ENCODE results near the gene MAP3K5.

The MAP3K5 gene

DNA sequence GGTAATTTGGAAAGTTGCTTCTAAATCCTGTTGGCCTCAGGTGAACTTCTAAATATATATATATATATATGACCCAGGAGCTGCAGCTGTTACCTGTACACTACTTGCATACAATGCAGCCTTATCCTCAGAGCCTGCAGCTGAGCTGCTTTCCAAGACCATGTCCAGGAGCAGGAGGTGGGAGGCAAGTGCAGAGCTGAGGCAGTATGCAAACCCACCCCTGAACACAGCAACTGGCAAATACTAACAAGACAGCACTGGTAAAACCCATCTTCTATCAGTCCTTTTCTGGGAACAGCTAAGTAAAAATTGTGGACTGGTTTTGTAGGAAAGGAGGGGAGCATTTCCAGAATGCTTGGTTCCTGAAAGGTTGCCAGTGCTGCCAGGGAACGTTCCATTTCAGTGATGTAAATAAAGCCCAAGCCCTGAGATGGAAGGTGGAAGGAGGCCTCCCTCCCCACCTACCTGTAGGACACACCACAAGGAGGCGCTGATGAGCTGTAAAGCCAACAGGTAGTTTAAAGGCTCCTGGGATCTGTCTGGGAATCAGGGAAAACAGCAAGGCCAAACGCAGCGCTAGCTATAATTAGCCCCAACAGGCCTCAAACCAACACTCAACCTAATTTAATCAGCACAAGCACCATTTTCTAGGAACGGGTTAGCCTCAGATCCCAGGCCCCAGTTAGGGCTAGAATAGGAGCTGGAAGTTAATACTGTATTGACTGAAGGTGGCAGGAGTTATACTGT, 148.3 kb downstream of the MAP3K5 start:
- H3K36me3 ChIP-seq (ENCODE audit: insufficient read depth, low read length) = no peaks in the 10 kb centered on the region

DNA sequence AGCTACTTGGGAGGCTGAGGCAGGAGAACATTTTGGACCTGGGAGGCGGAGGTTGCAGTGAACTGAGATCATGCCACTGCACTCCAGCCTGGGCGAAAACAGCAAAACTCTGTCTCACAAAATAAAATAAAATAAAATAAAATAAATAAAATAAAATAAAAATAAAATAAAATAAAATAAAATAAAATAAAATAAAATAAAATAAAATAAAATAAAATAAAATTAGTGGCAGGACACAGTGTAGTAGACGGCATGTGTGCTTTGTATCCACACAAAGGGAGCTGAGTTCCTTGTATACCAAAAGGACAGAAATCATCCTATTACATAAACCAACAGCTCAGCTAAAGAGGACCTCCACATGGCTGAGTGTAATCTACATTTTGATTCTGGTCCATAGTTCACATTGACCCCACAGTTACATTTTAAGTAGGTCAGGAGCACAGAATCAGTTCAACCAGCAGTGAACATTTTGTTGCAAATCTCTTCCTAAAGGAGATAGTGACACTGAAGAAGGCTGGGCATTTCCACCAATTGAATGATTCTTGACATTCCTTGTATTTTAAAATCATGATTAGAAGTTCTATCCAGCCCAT, 150.3 kb downstream of the MAP3K5 start:
- Histone ChIP-seq H3K9ac (ENCODE audit: low read depth, low read length) (no peak overlapping the region), H3K36me3 (ENCODE audit: insufficient read depth, low read length) (no peaks in the 10 kb centered on the region), H3K4me1 (ENCODE audit: insufficient read depth, low read length) (peaks cover 9% of the 10 kb centered on the region), H3K9me3 (ENCODE audit: control insufficient read depth, insufficient read depth, low read length) (no peaks in the 10 kb centered on the region)

More for the DNA sequence above, 148.3 kb downstream of the MAP3K5 start:
- H3K4me1 ChIP-seq (ENCODE audit: insufficient read depth, low read length) = peaks cover 9% of the 10 kb centered on the region
- H3K9ac ChIP-seq (ENCODE audit: low read depth, low read length) = no peak overlapping the region
- no peaks in the 10 kb centered on the region for H3K9me3 ChIP-seq (ENCODE audit: control insufficient read depth, insufficient read depth, low read length)

DNA sequence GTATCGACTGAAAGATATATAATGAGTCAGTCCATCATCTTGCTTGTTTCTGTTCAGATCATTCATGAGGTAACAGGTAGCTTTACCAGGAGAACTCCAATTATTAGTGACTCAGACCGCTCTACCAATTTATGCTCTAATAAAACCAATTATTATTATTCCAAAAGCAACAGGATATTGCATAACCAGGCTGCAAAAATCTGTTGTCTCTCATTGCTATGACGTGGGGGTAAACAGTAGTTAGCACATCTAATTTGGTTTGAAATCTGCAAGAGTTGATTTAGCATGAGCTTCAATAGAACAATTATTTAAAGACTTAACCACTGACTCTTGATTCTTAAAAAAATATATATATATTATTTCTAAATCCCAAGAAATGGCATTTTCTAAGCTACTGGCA, 151.1 kb downstream of the MAP3K5 start:
- Histone ChIP-seq H3K9ac (ENCODE audit: low read depth, low read length) (no peak overlapping the region), H3K9me3 (ENCODE audit: control insufficient read depth, insufficient read depth, low read length) (no peaks in the 10 kb centered on the region), H3K4me1 (ENCODE audit: insufficient read depth, low read length) (peaks cover 9% of the 10 kb centered on the region), H3K36me3 (ENCODE audit: insufficient read depth, low read length) (no peaks in the 10 kb centered on the region)

DNA sequence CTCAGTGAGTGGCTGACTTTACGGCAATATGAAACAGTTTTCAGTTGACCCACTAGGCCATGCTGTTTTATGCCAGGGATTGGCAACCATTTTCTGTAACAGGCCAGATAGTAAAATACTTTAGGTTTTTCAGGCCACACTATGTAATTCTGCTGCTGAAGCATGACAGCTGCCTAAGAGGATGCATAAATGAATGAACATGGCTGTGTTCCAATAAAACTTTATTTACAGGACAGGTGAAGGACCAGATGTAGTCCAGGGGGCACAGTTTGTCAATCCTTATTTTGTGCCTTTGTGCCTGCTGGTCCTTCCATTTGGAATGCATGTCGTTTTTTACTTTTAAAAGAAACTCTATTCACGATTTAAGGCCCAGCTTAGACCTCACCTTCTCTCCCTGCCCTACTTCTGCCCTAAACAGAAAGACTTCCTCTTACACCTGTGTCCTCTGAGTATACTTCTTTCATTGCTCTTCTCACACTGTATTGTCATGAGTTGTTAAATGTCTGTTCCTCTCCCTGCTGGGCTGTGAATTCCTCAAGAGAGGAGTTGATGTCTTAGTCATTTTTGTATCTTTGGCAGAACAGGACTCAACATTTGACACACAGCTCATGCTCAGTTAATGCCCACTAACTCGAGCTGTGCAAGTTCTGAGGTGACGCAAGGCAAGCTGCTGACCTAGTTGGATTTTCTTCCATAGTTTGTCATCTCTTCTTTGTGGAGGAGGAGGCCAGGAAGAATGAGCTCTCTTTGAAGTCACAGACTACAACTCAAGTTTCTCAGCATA, 152.0 kb downstream of the MAP3K5 start:
- H3K4me1 ChIP-seq (ENCODE audit: insufficient read depth, low read length) = peaks cover 9% of the 10 kb centered on the region
- no peak overlapping the region for H3K9ac ChIP-seq (ENCODE audit: low read depth, low read length)
- H3K36me3 ChIP-seq (ENCODE audit: insufficient read depth, low read length) = no peaks in the 10 kb centered on the region
- H3K9me3 ChIP-seq (ENCODE audit: control insufficient read depth, insufficient read depth, low read length) = no peaks in the 10 kb centered on the region

DNA sequence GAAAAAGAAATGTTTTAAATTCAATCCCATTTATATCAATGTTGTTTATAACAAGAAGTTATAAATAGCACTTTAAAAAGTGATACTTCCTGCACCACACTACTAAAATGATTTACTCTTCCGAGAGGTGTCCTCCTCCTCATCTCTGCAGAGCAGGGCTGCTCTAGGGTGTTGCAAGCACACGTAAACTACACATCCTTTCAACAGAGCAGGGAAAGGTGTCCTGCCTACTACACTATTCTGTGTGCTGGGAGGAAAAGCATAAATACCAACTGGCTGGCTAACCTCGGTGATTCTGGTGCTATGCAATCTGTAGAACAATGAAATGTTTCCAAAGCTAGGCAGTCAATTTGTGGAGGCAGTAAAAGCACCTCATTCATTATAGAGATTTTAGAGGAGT, 152.6 kb downstream of the MAP3K5 start:
- Histone ChIP-seq H3K9ac (ENCODE audit: low read depth, low read length) (no peak overlapping the region), H3K36me3 (ENCODE audit: insufficient read depth, low read length) (no peaks in the 10 kb centered on the region), H3K9me3 (ENCODE audit: control insufficient read depth, insufficient read depth, low read length) (no peaks in the 10 kb centered on the region), H3K4me1 (ENCODE audit: insufficient read depth, low read length) (peaks cover 9% of the 10 kb centered on the region)

DNA sequence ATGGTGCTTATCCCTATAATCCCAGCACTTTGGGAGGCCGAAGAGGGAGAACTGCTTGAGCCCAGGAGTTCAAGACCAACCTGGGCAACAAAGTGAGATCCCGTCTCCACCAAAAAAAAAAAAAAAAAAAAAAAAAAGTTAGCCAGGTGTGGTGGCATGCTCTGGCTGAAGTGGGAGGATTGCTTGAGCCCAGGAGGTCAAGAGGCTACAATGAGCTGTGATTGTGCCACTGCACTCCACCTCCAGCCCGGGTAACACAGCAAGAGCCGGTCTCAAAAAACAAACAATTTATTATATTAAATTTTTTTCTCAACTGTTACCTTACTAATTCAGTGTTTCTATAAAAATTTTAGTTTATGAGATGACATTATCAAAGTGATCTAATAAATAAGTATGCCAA, 156.7 kb downstream of the MAP3K5 start:
- H3K4me1 ChIP-seq (ENCODE audit: insufficient read depth, low read length) = peaks cover 7% of the 10 kb centered on the region
- H3K9me3 ChIP-seq (ENCODE audit: control insufficient read depth, insufficient read depth, low read length) = no peaks in the 10 kb centered on the region
- no peak overlapping the region for H3K9ac ChIP-seq (ENCODE audit: low read depth, low read length)
- no peaks in the 10 kb centered on the region for H3K36me3 ChIP-seq (ENCODE audit: insufficient read depth, low read length)

DNA sequence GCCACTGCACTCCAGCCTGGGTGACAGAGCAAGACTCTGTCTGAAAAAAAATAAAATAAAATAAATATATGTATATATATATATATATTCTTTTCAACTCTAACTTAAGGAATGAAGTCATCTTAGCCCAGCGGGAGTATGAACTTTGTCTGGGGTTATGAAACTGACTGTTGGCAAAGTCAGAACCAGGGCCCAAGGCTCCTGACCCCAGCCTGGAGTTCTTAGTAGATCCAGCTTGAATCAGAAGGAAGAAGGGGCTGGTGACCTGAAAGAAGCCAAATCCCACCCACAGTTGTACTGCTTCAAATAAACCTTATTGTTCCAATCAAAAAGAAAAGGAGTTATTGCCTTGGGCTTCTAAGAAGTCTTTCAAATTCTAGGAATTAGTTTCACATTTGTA, 158.9 kb downstream of the MAP3K5 start:
- H3K9me3 ChIP-seq (ENCODE audit: control insufficient read depth, insufficient read depth, low read length) = no peaks in the 10 kb centered on the region
- no peaks in the 10 kb centered on the region for H3K4me1 ChIP-seq (ENCODE audit: insufficient read depth, low read length)

DNA sequence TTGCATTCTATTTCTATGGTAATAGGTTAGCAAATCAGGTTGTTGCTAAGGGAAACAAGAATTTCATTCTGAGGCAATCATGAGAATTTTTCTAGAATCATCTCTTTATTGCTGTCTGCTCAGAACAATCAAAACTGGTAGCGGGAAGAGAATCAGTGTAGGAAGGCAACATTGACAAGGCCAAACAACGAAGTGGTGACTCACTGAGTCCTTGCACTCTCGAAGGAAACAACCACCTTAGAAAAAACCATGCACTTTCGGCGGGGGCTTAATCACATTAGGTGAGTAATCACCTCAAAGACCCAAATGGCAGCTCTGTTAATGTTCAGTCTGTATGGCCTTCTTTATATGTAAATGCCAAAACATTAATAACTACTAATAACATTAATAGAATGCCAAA, 163.3 kb downstream of the MAP3K5 start:
- Histone ChIP-seq H3K9ac (ENCODE audit: low read depth, low read length) (no peak overlapping the region), H3K4me1 (ENCODE audit: insufficient read depth, low read length) (no peaks in the 10 kb centered on the region), H3K36me3 (ENCODE audit: insufficient read depth, low read length) (no peaks in the 10 kb centered on the region), H3K9me3 (ENCODE audit: control insufficient read depth, insufficient read depth, low read length) (no peaks in the 10 kb centered on the region)

More for the DNA sequence above, 158.9 kb downstream of the MAP3K5 start:
- H3K9ac ChIP-seq (ENCODE audit: low read depth, low read length) = no peak overlapping the region
- no peaks in the 10 kb centered on the region for H3K36me3 ChIP-seq (ENCODE audit: insufficient read depth, low read length)

DNA sequence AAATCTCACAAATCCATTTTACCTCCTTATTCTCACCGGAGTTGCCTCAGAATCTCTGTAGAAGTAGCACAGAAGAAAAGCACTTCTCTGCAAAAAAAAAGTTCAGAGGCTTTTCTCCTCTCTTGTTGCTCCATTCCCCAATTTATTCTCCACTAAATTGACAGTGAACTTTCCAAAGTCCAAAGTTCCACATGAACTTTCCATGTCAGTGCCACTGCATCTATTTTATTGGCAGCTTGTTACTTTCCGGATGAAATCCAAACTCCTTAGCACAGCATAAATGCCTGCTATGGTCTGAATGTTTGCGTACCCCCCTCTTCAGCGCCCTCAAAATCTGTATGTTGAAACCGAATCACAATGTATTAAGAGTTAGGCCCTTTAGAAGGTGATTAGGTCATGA, 165.1 kb downstream of the MAP3K5 start:
- Histone ChIP-seq H3K4me1 (ENCODE audit: insufficient read depth, low read length) (no peaks in the 10 kb centered on the region), H3K9ac (ENCODE audit: low read depth, low read length) (no peak overlapping the region), H3K36me3 (ENCODE audit: insufficient read depth, low read length) (no peaks in the 10 kb centered on the region), H3K9me3 (ENCODE audit: control insufficient read depth, insufficient read depth, low read length) (no peaks in the 10 kb centered on the region)

DNA sequence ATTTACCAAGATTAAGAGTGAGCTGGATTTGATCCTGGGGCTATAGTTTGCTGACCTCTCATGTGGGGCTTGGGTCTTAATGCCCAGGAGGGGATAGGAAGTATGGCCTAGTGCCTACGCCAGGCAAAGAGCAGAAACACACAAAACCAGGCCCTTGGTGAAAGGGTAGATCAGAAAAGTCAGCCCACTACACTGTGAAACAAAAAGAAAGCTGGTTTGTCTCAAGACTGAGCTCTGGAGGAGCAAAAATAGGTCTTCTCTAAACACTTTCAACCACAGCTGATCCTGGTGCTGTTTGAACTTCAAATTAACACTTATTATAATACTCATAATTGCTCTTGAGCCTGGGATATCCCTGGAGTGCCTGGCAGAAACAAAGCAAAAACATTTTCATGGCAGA, 167.0 kb downstream of the MAP3K5 start:
- no peaks in the 10 kb centered on the region for H3K4me1 ChIP-seq (ENCODE audit: insufficient read depth, low read length)
- H3K9me3 ChIP-seq (ENCODE audit: control insufficient read depth, insufficient read depth, low read length) = no peaks in the 10 kb centered on the region
- H3K36me3 ChIP-seq (ENCODE audit: insufficient read depth, low read length) = no peaks in the 10 kb centered on the region
- no peak overlapping the region for H3K9ac ChIP-seq (ENCODE audit: low read depth, low read length)

DNA sequence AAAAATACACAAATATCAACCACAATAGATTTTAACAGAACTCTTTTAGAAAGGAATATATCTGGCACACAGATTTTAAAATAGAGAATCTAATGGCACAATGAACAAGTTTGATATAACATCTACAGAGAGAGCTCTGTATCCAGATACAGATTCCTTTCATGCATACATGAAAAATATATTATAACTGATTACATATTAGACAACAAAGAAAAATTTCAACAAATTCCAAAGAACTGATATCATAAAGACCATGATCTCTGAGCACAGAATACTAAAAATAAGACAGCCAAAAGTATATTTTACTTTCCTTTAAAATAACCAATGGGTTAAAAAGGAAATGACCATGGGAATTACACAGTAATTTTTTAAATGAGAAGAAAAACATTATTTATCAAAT, 167.9 kb downstream of the MAP3K5 start:
- Histone ChIP-seq H3K36me3 (ENCODE audit: insufficient read depth, low read length) (no peaks in the 10 kb centered on the region), H3K9me3 (ENCODE audit: control insufficient read depth, insufficient read depth, low read length) (no peaks in the 10 kb centered on the region), H3K9ac (ENCODE audit: low read depth, low read length) (no peak overlapping the region), H3K4me1 (ENCODE audit: insufficient read depth, low read length) (no peaks in the 10 kb centered on the region)

DNA sequence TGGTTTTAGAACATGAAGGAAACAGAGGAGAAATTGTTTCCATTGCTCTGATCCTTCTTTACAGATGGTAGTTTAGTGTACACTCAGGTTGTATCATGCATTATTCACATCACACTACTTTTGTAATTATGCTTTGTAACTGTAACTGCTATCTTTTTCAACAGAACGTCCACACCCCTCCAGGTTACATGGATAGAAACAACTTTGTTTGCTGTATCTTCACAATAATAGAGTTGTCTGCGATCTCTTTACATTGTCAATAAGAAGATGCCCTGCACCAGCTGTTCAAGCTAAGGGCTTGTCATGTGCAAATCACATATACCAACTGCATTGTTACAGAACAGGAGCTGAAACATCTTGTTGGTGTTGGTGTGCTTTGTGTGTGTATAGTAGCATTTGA, 174.2 kb downstream of the MAP3K5 start:
- Histone ChIP-seq H3K36me3 (ENCODE audit: insufficient read depth, low read length) (no peaks in the 10 kb centered on the region), H3K9ac (ENCODE audit: low read depth, low read length) (no peak overlapping the region), H3K4me1 (ENCODE audit: insufficient read depth, low read length) (peaks cover 16% of the 10 kb centered on the region; the same call in 1 of the 2 replicates), H3K9me3 (ENCODE audit: control insufficient read depth, insufficient read depth, low read length) (no peaks in the 10 kb centered on the region)

DNA sequence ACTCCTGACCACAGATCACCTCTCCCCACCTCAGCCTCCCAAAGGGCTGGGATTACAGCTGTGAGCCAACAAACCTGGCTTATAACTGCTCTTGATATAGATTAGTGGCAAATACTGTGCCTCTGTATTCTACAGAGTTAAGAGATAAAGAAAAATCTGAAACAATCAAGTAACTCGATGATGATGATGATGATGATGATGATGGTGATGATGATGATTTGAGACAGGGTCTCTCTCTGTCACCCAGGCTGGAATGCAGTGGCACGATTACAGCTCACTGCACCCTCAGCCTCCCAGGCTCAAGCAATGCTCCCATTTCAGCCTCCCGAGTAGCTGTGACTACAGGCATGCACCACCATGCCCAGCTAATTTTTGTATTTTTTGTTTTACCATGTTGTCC, 175.8 kb downstream of the MAP3K5 start:
- Histone ChIP-seq H3K9ac (ENCODE audit: low read depth, low read length) (no peak overlapping the region), H3K9me3 (ENCODE audit: control insufficient read depth, insufficient read depth, low read length) (no peaks in the 10 kb centered on the region), H3K36me3 (ENCODE audit: insufficient read depth, low read length) (no peaks in the 10 kb centered on the region), H3K4me1 (ENCODE audit: insufficient read depth, low read length) (peaks cover 22% of the 10 kb centered on the region)

DNA sequence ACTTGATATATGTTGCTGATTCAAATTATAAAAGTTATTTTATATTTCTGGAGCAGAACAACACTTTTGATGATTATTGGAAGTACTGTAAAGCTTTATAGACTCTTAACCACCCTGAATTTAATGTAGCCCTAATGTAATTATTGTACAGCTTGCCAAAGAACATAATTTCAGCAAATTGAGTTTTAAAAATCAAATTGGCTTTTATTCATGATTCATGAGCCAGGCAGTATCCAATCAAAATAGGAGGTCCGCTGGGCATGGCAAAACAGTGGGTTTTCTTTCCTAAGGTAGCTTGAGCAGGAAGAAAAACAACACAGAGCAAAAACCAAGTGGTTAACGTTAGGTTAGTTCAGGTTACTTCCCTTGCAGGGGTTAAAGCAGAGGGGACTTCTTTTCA, 177.3 kb downstream of the MAP3K5 start:
- Histone ChIP-seq H3K9me3 (ENCODE audit: control insufficient read depth, insufficient read depth, low read length) (no peaks in the 10 kb centered on the region), H3K36me3 (ENCODE audit: insufficient read depth, low read length) (no peaks in the 10 kb centered on the region), H3K9ac (ENCODE audit: low read depth, low read length) (no peak overlapping the region), H3K4me1 (ENCODE audit: insufficient read depth, low read length) (peaks cover 27% of the 10 kb centered on the region)

DNA sequence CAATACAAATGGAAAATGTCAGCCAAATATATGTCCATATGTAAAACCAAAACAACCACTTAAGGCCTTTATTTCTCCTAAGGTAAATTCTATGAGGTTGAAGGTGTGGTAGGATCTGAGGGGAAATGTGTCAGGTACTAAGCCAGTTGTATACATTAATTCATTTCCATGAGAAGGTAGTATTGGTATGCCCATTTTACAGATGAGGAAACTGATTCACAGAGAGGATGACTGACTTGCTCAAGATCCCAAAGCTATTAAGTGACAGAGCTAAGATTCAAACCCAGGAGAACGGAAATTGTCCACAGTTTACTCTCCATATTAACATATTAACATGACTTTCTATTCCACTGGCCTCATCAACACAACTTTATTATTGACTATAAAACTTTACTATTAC, 177.9 kb downstream of the MAP3K5 start:
- Histone ChIP-seq H3K9ac (ENCODE audit: low read depth, low read length) (no peak overlapping the region), H3K36me3 (ENCODE audit: insufficient read depth, low read length) (no peaks in the 10 kb centered on the region), H3K4me1 (ENCODE audit: insufficient read depth, low read length) (peaks cover 34% of the 10 kb centered on the region), H3K9me3 (ENCODE audit: control insufficient read depth, insufficient read depth, low read length) (no peaks in the 10 kb centered on the region)
